Tibial artery (tissue), 4 donors: ENCODE data around the gene PRPSAP1.

ENCODE experiments used
- DNase-seq, 2 donors: peaks; one replicate each; pipeline ENCODE4 v3.0.0-alpha.2; 2019
- H3K27ac ChIP-seq, 2 donors: fragments of 200-600 bp; sonication (generic) in 1 of 2; 1 replicate in 1 of 2; 2 replicates in 1 of 2; pipeline ENCODE4 v1.5.1; 2018 to 2019; ENCODE audit warnings: mild to moderate bottlenecking in 1 of 2
- H3K27me3 ChIP-seq, 2 donors: fragments of 200-600 bp; sonication (generic) in 1 of 2; one replicate each; pipeline versions ENCODE4 v1.5.1 to v1.6.0; 2016 to 2019
- H3K36me3 ChIP-seq, 3 donors: fragments of 200-600 bp; sonication (generic) in 2 of 3; one replicate each; pipeline ENCODE4 v1.5.1; 2016 to 2019; ENCODE audit warnings: mild to moderate bottlenecking in 2 of 3
- H3K4me1 ChIP-seq, 4 donors: fragments of 200-600 bp; sonication (generic) in 2 of 4; 1 replicate in 3 of 4; 2 replicates in 1 of 4; pipeline ENCODE4 v1.5.1; 2016 to 2019
- H3K4me3 ChIP-seq, 2 donors: fragments of 200-600 bp; sonication (generic) in 1 of 2; 1 replicate in 1 of 2; 2 replicates in 1 of 2; pipeline ENCODE4 v1.5.1; 2018 to 2019; ENCODE audit warnings: mild to moderate bottlenecking in 2 of 2
- H3K9me3 ChIP-seq, 3 donors: fragments of 200-600 bp; sonication (generic) in 1 of 3; one replicate each; pipeline ENCODE4 v1.5.1; 2016 to 2019
- intact Hi-C: fragments of 100-400 bp; cut with DNase I; formaldehyde crosslinking; loops from one replicate; pipeline ENCODE4 v1.15.0; 2023; ENCODE audit warnings: low total_unique reads
- TF ChIP-seq, protein P1 (sequence below), 2 experiments: fragments of 200-600 bp in 1 of 2; fragments of 450-650 bp in 1 of 2; IDR thresholded peaks; one replicate each; pipeline ENCODE4 v1.5.1; 2017 to 2019; ENCODE audit warnings: antibody characterized with exemption in 2 of 2, mild to moderate bottlenecking in 1 of 2, moderate library complexity in 1 of 2

PRPSAP1 gene

DNA sequence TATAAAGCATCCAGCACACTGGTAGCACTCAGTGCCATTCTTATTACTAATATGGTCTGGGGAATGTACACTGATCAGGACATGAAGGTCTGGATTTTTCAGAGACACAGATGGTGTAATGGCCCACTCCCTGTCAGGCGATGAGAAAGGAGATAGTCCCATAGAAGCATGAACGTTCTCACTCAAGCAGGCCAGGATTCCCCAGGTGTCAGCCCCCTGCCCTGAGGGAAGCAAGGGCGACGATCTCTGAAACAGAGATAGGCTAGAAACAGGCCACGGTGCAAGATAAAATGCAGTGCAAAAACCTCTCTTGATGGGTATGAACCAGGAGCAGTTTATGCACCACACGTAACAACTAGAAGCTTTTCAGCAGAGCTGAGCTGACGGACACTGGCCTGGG, 10.6 kb downstream of the PRPSAP1 start:
- H3K9me3 ChIP-seq = no peaks in the 10 kb centered on the region
- TF ChIP-seq, protein P1, sequence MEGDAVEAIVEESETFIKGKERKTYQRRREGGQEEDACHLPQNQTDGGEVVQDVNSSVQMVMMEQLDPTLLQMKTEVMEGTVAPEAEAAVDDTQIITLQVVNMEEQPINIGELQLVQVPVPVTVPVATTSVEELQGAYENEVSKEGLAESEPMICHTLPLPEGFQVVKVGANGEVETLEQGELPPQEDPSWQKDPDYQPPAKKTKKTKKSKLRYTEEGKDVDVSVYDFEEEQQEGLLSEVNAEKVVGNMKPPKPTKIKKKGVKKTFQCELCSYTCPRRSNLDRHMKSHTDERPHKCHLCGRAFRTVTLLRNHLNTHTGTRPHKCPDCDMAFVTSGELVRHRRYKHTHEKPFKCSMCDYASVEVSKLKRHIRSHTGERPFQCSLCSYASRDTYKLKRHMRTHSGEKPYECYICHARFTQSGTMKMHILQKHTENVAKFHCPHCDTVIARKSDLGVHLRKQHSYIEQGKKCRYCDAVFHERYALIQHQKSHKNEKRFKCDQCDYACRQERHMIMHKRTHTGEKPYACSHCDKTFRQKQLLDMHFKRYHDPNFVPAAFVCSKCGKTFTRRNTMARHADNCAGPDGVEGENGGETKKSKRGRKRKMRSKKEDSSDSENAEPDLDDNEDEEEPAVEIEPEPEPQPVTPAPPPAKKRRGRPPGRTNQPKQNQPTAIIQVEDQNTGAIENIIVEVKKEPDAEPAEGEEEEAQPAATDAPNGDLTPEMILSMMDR (IDR thresholded peaks at IDR 0.05) = no peak
- peaks cover 0 to 11% (median 3%) of the 10 kb centered on the region in 4 donors for H3K4me1 ChIP-seq
- H3K4me3 ChIP-seq = no peak overlapping the region
- intact Hi-C loops = no loop called here
- no peaks in the 10 kb centered on the region for H3K27me3 ChIP-seq
- H3K27ac ChIP-seq = no peak overlapping the region
- H3K36me3 ChIP-seq = peaks cover 46 to 76% (median 58%) of the 10 kb centered on the region in 3 donors
- DNase-seq = no peak

DNA sequence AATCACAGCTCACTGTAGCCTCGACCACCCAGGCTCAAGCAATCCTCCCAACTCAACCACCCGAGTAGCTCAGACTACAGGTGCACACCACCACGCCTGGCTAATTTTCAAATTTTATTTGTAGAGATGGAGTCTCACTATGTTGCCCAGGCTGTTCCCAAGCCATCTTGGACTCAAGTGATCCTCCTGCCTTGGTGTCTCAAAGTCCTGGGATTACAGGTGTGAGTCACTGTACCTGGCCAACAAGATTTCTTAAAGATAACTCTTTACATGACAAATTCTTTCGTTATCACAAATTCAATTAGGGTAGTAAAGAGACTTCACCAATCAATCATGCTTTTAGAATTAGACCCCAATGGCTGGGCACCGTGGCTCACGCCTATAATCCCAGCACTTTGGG, 12.4 kb downstream of the PRPSAP1 start:
- H3K27me3 ChIP-seq = no peaks in the 10 kb centered on the region
- no peak overlapping the region for H3K4me3 ChIP-seq
- H3K9me3 ChIP-seq = no peaks in the 10 kb centered on the region
- H3K36me3 ChIP-seq = peaks cover 31 to 60% (median 40%) of the 10 kb centered on the region in 3 donors
- peaks cover 0 to 24% (median 6%) of the 10 kb centered on the region in 4 donors for H3K4me1 ChIP-seq
- no peak overlapping the region for H3K27ac ChIP-seq
- peak in 1 of 2 donors; percentile 3 for DNase-seq
- intact Hi-C loops = no loop called here
- TF ChIP-seq, protein P1 (IDR thresholded peaks at IDR 0.05) = no peak

DNA sequence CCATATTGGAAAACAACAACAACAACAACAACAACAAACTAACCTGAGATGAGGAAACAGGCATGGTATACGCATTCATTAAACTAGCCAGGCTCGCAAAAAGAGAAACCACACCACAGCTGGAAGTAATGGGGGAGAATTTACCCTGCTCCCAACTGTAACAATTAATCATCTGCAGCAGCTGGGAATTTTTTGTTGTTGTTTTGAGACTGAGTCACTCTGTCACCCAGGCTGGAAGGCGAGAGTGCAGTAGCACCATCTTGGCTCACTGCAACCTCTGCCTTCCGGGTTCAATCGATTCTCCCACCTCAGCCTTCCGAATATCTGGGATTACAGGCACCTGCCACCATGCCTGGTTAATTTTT, 16.3 kb downstream of the PRPSAP1 start:
- TF ChIP-seq, protein P1 (IDR thresholded peaks at IDR 0.05) = no peak
- H3K27me3 ChIP-seq = no peaks in the 10 kb centered on the region
- peaks cover 0 to 24% (median 6%) of the 10 kb centered on the region in 4 donors for H3K4me1 ChIP-seq
- H3K27ac ChIP-seq = peak overlapping the region in 1 of 2 donors; percentile 49
- H3K9me3 ChIP-seq = no peaks in the 10 kb centered on the region
- DNase-seq = peak in 1 of 2 donors; percentile 12
- intact Hi-C loops = no loop called here
- H3K36me3 ChIP-seq = peaks cover 9 to 22% (median 11%) of the 10 kb centered on the region in 3 donors
- no peak overlapping the region for H3K4me3 ChIP-seq

DNA sequence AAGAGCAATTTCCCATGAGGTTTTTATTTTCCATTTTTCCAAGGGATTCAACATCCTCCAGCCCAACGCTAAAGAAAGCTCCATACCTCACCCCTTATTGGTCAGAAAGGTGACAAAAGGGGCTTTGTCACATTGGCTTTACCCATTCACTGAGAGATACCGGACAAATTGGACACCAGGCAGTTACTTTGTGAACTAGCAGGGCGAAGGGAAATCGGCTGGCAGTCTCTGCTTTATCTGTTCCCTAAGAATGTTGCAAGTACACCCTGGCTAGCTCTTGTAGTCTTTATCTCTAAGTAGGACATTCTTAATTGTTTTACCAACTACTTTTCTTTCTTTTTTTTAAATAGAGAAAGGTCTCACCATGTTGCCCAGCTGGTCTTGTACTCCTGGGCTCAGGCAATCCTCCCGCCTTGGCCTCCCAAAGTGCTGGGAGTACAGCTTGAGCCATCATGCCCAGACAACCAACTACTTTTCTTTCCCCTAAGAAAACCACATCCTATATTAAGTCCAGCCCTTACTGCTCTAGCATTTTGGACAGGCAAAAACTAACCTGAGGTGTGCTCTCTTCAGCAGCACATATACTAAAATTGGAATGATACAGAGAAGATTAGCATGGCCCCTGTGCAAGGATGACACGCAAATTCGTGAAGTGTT, 16.8 kb downstream of the PRPSAP1 start:
- Histone ChIP-seq H3K27me3 (no peaks in the 10 kb centered on the region), H3K4me1 (peaks cover 0 to 24% (median 6%) of the 10 kb centered on the region in 4 donors), H3K4me3 (no peak overlapping the region), H3K36me3 (peaks cover 9 to 22% (median 9%) of the 10 kb centered on the region in 3 donors), H3K27ac (no peak overlapping the region), H3K9me3 (no peaks in the 10 kb centered on the region)
- peak in 1 of 2 donors; percentile 6 for DNase-seq
- TF ChIP-seq, protein P1 (IDR thresholded peaks at IDR 0.05) = no peak
- intact Hi-C loops = no loop called here

DNA sequence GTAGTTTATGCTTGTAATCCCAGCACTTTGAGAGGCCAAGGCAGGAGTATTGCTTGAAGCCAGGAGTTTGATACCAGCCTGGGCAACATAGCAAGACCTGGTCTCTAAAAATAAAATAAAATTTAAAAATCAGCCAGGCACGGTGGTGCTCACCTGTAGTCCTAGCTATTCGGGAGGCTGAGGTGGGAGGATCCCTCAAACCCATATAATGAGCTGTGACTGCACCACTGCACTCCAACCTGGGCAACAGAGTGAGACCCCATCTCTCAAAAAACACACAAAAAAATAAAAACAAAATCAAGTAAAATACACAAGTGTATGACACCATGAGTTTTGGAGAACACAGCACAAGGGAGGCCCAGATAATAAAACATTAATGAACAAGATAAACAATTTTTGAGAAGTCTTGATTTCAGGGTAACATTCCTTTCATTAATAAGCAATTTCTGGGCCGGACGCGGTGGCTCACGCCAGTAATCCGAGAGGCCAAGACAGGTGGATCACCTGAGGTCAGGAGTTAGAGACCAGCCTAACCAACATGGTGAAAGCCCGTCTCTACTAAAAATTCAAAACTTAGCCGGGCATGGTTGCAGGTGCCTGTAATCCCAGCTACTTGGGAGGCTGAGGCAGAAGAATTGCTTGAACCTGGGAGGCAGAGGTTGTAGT, 17.9 kb downstream of the PRPSAP1 start:
- peak in 1 of 2 donors; percentile 35 for DNase-seq

More for the DNA sequence above, 17.9 kb downstream of the PRPSAP1 start:
- H3K9me3 ChIP-seq = no peaks in the 10 kb centered on the region
- peaks cover 5 to 14% (median 13%) of the 10 kb centered on the region in 3 donors for H3K36me3 ChIP-seq
- TF ChIP-seq, protein P1 (IDR thresholded peaks at IDR 0.05) = no peak
- no peak overlapping the region for H3K4me3 ChIP-seq
- H3K4me1 ChIP-seq = peaks cover 0 to 24% (median 6%) of the 10 kb centered on the region in 4 donors
- no peaks in the 10 kb centered on the region for H3K27me3 ChIP-seq
- intact Hi-C loops = no loop called here
- H3K27ac ChIP-seq = no peak overlapping the region
